OCI-LY3 (cell line): ENCODE data around the gene SLC7A1.

Source experiments
- CTCF ChIP-seq: fragments of 200-600, 300-600 bp; sonication (generic); IDR thresholded peaks from 2 replicates; pipeline ENCODE4 v1.5.1; 2014; ENCODE audit warnings: antibody characterized with exemption, low read length, low read depth
- EZH2phosphoT487 ChIP-seq: fragments of 200-600 bp; shearing (Covaris generic); IDR thresholded peaks from 2 replicates; pipeline ENCODE4 v1.6.1; 2018; ENCODE audit warnings: antibody characterized with exemption, mixed run types, low read depth

- TF ChIP-seq CTCF = no peak
- TF ChIP-seq EZH2phosphoT487 = no peak
These were observed 67.6 kb downstream of the SLC7A1 start for GRCh38 chr13:29527916-29528315.
